HCEC 1CT (cell line): ENCODE measurements around the gene SHQ1.
A peak's percentile ranks its signal among the peaks of the same experiment; 100 is the strongest.

Experiments used
- DNase-seq: peaks from one replicate; pipeline ENCODE4 v3.0.0-alpha.2; 2017

SHQ1 gene

GRCh38 chr3:72847282-72847681, 963 bp downstream of the SHQ1 start:
- DNase-seq: no peak

DNA sequence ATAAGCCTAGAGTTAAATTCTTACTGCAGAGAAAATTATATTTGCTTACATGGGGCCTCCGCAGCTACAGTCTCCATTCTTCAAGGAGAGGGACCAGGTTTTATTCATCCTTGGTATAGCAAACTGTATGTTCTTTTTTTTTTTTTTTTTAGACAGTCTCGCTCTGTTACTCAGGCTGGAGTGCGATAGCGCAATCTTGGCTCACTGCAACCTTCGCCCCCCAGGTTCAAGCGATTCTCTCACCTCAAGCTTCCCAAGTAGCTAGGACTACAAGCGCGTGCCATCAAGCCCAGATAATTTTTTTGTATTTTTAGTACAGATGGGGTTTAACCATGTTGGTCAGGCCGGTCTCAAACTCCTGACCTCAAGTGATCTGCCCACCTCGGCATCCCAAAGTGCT, 2.1 kb downstream of the SHQ1 start:
- DNase-seq: no peak

DNA sequence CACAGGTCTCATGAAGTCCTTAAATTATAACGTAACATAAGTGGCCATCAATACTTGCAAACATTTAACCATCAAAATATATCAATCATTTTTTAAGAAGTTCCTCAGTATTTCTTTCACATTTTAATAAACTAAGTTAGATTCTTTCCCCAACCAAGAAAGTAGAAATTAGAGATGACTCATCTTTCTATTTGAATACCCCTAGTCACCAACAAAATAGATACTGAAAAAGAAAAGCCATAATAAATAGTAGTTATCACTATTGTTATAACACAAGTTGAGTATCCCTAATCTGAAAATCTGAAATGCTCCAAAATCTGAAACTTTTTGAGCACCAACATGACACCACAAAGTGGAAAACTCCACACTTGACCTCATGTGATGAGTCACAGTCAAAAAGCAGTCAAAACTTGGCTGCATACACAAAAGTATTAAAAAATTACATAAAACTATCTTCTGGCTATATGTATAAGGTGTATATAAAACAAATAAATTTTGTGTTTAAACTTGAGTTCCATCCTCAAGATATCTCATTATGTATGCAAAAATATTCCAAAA, 3.7 kb downstream of the SHQ1 start:
- peak; percentile 19 for DNase-seq

- no peak for DNase-seq
These were observed 9.2 kb downstream of the SHQ1 start for GRCh38 chr3:72839057-72839456.

GRCh38 chr3:72836923-72837322, 11.3 kb downstream of the SHQ1 start:
- DNase-seq: no peak

GRCh38 chr3:72836416-72836815, 11.8 kb downstream of the SHQ1 start:
- no peak for DNase-seq

DNA sequence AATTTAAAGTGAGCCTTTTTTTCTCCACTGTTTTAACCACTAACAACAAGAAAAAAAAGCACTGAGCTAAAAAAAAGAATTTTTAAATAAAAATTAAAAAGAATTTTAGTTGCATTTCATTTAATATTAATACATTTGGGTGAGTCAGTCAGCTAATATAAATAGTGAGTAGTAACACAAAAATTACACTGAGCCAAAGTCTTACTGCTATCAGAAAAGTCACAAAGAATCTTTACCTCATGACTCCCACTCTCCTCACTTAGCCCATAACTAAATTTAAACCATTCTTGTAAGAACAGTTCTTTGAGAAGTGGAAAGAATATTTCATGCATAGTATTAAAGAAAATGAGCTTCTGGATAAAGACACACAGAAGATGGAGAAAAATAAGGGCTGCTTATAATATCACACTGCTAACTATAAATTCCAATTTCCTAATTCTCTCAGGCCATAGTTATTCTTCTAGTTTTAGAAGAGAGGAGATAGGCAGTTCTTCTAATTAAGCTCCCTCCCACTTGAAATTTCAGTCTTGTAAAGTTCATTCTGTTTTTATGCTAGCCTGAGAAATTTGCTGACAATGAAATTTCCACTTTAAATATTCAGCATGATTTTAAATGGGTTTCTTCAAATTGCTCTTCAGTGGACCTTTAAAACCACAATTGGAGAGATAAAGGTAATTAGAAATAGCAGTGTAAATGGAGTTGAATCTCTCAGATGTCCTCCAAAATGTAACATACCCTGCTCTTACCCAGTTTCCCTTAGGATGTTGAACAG, 17.6 kb downstream of the SHQ1 start:
- DNase-seq: no peak

- DNase-seq: no peak
These were observed 18.5 kb downstream of the SHQ1 start for GRCh38 chr3:72829701-72830100.

DNA sequence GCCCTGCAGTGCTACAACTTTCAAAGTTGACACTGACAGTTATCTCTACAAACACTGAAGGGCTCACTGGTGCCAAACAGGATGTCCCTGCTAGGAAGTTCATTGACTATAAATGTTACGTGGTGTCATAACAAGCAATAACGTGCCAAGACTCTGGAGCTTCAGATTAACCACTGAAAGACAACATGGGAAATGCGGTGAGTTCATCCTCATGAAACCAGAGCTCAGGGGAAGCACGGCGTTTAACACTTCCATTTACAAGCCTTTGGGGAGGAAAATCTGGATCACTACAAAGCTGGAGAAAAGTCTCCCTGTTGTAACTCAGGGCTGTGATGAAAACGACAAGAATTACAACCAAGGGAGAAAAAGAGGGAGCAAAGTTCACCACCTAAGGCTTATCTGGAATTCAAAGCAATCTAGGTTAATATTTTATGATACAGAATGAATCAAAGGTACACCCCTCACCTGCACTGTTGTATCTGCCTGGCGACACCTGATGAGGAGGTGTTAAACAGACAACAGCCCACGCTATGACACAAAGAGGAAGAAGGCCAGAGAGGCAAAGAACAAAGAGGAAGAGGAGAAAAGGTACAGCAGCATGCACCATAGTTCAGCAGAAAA, 27.0 kb downstream of the SHQ1 start:
- no peak for DNase-seq

DNA sequence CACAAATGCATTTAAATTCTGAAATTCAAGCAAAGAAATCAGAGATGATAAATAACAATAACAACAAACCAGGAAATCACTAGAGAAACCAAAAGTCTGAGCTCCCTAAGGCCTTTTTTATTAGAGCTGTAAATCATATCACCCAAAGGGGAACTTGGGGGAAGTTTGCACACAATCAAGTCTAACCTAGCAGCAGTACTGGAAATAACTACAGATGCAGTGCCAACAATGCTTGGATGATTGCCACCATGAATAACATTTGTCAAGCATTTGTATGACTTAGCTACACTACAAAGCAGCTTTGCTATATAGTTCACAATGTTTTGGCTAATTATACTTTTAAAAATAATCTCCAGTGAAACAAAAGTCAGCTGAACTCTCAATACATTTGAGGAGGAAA, 27.8 kb downstream of the SHQ1 start:
- DNase-seq: peak; percentile 44

DNA sequence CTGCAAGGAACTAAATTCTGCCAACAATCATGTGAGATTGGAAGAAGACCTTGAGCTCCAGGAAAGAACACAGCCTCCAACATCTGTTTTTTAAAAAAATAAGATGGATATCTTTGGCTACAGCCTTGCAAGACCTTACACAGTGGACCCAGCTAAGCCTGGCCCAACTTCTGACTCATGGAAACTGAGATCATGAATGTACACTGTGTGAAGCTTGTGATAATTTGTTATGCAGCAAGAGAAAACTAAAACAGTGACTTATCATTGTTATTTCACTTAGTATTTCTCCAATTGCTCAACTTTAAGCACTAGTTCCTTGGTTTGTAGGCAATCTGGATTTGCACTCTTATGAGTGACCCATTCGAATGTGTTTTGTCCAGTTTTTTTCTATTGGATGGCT, 29.3 kb downstream of the SHQ1 start:
- DNase-seq: peak; percentile 85

GRCh38 chr3:72818092-72818773, 30.0 kb downstream of the SHQ1 start:
- peak; percentile 23 for DNase-seq

DNA sequence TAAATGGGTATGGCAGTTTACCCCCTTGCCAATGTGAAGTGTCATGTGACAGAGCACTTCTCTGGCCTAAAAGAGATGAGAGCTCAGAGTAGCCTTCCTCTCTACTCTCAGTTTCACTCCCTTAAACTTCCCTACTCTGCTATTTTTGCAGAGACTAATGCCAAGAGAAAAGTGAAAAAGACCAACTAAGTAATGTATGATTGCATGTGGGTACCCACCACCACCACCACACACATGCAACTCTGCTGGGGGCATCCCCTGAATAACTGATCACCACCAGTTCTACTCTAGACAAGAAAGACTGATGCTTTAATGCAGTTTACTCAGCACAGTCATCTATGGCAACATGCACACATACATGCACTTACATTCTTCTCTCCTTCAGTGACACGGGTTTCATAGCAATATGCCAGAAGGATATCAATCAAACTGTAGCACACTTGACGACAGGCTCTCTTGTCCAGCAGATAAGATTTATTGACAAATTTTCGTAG, 31.3 kb downstream of the SHQ1 start:
- no peak for DNase-seq

GRCh38 chr3:72814308-72814707, 33.9 kb downstream of the SHQ1 start:
- no peak for DNase-seq

- no peak for DNase-seq
These were observed 36.0 kb downstream of the SHQ1 start for GRCh38 chr3:72812201-72812600.

DNA sequence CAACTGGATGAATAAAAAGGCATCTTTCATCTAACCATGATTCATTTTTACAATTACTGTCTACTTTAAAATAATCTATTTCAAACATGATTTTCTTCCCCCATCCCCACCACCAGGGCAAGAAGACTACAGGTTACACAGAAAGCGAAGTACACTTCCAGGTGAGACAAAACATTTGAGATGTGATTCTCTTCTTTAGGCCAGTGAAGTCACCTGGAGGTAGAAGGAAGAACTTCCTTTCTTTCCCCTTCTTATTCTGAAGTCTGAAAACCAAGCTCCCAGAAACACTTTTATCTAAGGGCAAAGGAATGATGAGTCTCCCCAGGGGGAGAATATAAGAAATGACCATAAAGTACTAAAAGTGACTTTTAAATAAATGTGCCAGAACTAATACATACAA, 36.7 kb downstream of the SHQ1 start:
- no peak for DNase-seq

DNA sequence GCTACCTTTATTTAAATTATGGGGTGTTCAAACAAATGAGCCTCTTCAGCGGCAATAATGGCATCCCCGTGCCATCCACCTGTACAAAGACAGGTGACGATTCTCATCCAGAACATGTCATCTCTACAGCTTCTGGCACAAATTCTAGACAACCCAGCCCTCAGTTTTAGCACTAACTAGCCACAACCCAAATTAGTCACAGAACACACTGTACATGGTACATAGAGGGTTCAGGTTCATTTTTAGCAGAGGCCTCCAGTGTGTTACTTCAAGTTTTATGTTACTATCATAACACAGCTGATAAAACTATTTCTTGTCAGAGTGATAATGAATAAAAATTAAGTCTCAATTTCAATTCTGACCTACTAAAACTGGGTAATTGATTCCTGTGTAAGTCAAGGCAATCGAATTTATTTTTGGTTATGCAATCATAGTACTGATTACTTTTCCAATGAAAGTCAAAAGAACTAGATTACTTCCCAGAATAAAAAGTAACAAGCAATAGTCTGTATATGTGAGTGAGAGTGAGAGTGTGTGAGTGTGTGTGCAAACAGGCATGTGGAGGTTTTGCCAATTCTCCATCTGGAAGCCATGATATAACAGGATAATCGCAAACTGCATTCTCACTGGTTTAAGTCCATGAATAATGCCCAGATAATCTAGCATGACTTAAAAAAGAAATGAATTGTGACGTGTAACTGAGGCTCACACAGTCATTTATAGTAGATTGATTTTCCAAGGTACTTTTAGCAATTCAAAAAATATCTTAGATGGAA, 37.4 kb downstream of the SHQ1 start:
- DNase-seq: no peak

DNA sequence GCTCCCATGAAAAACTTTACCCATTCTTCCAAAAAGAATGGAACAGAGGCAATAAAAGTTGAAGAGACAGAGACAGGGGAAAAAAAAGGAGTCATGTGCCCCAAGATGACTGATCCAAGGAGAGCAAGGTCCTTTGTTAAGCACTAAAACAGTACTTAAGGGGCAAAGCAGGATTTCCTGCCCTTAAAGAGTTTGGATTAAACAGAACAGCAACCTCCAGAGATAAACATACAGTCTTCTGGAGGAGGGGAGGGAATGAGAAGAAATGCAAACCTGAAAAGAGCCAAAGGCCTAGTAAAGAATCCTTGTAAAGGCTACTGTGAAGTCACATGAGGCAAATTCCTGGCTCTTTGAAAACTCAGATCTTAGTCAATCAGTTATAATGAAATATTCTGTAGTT, 38.2 kb downstream of the SHQ1 start:
- no peak for DNase-seq

- no peak for DNase-seq
These were observed 43.9 kb downstream of the SHQ1 start for GRCh38 chr3:72804361-72804760.

DNA sequence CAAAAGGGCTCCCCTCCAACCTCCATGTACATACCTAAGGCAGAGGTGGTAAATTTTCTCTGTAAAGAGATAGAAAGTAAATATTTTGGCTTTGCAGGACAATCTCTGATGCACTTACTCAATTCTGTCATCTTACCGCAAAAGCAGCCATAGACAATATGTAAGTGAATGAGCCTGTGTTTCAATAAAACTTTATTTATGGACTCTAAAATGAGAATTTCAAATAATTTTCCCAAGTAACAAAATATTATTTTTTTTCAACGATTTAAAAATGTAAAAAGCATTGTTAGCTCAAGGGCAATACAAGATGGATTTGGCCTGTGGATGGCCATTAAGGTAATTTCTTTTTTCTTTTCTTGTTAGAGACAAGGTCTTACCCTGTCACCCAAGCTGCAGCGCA, 44.7 kb downstream of the SHQ1 start:
- no peak for DNase-seq

DNA sequence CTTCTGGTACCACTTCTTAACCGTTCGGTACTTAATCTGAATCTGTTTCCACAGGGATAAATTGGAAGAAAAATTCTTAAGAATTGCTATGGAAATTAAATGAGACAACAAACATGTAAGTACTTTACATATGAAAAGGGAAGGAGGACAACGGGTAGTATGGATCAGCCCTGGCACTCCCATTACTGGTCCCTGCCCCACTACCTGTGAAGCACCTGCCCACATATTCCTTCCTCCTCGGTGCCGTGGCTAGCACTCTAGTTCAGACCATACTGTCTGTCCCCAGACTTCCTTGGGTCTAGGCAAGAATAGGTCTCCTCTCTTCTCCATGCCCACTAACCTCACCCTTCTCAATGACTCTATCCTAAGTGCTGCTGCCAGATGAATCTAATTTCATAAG, 46.2 kb downstream of the SHQ1 start:
- DNase-seq: no peak

GRCh38 chr3:72800869-72801268, 47.4 kb downstream of the SHQ1 start:
- peak; percentile 7 for DNase-seq
